GM21367 (cell line): ENCODE data around the gene YY1.
"Not testable (repeated sequence)": the region's sequence is repeated elsewhere in the genome, so short reads cannot be mapped to it uniquely, and the experiment has no call there.

ENCODE experiments used
- ATAC-seq: cut with Tn5 transposase; IDR thresholded peaks from one replicate; pipeline ENCODE4 v1.9.1; 2021; ENCODE audit not compliant: unreplicated experiment

YY1 gene

GRCh38 chr14:100295376-100296105 lies 56.6 kb downstream of the YY1 start:
- no peak for ATAC-seq

GRCh38 chr14:100296106-100296651 lies 57.2 kb downstream of the YY1 start:
- ATAC-seq = no peak

- ATAC-seq = not testable (repeated sequence)
Observed at GRCh38 chr14:100296729-100297128, 57.8 kb downstream of the YY1 start.

DNA sequence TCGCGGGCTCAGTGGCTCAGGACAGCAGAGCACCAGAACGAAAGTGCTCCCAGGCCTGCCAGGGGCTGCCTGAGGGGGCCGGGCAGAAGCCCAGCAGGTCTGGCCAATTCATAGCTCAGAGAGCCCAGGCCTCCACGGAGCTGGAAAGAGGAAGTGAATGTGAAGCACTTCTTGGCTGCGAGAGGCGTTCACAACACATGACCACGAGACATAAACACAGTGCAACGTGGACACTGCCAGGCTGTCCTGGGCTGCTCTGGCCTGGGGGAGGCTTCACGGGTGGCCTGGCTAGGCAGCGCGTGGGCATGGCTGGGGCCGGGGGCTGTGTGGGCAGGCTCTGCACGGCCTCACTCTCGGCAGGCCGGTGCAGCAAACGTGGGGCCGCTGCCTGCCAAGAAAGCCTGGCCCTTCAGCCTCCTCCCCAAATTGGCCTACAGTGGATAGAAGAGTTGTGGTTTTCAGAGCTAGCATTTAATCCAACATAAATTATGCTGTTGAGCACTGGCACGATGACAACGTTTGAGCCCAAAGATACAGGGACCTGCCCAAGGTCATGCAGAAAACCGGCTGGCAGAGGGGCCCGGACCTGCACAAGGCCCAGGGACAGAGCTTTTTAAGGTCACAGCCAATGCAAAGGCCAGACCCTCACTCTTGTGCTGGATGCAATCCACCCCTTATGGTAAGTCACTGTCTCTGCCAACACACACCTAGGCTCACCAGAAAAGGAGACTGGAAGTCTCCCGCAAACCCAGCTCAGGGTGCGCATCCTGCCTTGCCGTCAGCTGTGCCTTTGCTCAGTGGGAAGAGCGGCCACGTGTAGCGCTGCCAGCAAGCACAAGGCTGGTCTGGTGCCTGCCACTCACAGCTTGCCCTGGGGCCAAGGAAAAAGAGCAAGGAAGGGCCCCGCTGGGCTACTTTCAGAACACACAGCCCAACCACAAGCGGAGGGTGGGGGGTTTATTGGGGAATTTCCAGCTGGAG lies 58.7 kb downstream of the YY1 start:
- peak; percentile 86 for ATAC-seq

DNA sequence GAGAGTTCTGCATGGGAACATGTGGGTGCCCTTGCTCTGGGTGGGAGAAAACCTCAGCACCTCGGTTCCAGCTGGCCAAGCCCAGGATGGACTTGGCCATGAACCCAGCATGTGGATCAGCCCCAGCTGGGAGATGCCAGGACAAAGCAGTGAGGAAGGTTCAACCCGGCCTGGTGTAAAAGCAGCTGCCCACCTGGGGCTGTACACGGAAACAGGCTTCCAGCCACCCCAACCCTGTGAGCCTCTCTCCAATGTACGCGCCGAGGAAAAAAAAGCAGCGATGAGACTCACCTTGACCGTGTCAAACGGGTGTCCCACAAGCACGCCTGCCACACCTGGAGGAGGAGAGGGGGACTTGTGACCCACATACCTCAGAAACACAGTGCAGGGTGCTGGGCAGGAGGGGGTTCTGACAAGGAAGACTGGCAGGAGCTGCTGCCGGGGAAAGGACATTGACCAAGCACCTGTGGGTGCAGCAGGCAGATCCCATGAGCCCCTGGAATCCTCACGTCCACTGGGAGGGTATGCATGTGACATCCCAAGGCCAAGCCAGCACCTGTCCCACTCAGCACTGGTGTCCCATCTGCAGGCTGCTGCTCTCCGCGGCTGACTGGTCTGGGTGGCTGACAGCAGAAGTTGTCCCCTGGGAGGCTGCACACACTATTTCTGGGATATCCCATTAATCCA lies 59.8 kb downstream of the YY1 start:
- no peak for ATAC-seq

DNA sequence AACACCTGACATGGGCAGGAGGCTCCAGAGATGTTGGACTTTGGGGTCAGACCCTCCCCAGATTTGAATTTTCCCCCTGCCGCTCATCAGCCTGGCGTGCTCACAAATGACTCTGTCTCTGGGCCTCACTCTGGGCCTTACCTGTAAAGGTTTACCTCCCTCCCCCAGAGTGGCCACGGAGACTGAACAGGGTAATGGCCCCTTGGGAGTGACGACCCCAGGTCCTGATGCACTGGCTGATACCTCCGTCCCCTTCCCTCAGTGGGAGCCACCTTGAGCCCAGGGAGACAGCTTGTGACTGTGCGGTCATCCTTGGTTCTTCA lies 60.3 kb downstream of the YY1 start:
- no peak for ATAC-seq

DNA sequence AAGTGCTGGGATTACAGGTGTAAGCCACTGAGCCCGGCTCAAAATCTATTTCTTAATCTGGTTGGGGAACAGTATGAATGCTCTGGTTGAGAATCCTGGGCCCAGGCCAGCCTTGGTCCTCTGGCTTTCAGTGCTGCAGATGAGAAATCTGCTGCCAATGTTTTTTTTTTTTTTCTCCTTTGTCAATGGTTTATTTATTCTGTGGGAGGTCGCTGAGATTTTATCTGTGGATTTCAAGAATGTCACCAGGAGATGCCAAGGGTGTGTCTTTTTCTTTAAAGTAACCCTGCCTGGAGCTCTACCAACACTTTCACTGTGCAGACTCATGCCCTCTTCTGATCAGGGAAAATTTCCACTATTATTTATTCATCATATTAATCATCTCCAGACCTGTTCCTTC lies 63.7 kb downstream of the YY1 start:
- no peak for ATAC-seq

GRCh38 chr14:100303179-100303578 lies 64.2 kb downstream of the YY1 start:
- ATAC-seq = no peak

- ATAC-seq = no peak
Observed at GRCh38 chr14:100303925-100304324, 65.0 kb downstream of the YY1 start.

GRCh38 chr14:100304825-100305323 lies 65.9 kb downstream of the YY1 start:
- ATAC-seq = no peak

DNA sequence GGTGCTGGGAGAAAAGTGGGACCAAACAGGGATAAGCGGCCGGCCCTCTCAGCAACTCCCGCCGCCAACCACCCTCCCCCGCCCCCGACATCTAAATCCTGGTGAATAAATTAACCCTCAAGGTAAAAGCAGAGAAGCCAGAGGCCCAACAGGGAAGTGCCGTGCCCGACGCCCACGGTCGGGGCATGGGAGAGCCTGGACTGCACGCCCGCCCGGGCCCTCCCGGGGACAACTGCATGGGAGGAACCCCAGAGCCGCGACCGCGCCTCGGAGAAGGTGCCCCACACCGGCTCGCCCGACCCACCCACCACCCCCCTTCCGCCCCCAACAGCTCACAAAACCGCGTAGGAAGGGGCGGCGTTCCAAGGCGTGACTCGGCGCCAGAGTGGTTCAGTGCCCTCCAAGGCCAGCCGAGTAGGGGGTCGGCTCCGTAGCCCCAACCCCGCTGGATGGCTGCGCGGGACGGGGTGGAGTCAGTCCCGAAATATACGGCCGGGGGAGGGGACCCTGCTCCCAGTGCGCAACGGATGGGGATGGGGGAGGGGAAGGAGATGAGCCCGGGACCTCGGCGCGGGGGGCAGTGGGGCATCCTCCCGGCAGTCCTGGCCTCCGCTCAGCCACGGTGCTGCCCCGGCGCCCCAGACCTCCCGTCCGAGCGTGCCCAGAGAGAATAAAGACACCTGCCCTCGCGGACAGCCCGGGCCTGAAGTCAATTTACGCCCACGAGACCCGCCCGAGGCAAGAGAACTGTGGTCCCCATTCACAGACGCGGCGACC lies 66.6 kb downstream of the YY1 start:
- ATAC-seq = no peak

DNA sequence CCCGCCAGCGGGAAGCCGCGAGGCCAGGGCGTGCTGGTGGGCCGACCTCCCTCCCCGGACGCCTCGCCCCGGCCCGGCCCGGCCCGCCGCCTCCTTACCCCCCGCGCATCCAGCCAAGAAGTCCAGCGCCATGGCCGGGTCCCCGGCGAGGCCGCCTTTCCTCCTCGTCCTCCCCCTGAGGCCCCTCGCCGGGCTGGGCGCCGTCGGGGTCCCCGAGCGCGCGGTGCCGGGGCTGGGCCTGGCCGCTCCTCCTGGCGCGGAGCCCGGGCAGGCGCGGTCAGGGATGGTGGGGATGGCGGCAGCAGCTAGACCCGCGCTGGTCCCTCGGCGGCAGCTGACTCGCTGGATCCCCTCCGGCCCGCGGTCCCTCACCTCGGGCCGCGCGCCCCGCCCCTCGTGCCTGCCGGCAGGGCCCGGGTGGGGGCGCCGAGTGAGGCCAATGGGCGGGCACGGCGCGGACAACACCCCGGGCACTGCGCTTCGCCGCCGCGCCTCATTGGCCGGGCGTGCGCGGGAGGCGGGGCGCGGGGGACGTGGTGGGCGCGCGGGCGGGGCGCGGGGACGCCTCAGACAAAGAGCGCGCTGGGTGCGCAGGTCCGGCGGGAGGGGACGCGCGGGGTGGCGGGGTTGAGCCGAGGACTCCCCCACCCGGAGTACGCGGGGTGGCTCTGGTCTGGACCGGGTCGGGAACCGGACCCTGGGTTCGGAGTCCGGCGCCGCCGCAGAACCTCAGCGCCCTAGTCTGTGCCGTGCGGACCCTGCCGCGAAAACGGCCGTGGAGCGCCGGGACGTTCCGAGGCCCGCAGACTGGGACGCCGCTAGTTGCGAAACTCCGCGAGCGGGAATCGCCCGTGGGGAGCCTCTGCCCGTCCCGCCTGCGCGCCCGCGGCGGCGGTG lies 67.4 kb downstream of the YY1 start, which contains the start of gene SLC25A29:
TSS of gene SLC25A29 (minus strand) at position 344 of the 897 bp plus-strand sequence. CDS start at position 132, 212 bp downstream.
- ATAC-seq = peak; percentile 91

- no peak for ATAC-seq
Observed at GRCh38 chr14:100306998-100307765, 68.2 kb downstream of the YY1 start.

DNA sequence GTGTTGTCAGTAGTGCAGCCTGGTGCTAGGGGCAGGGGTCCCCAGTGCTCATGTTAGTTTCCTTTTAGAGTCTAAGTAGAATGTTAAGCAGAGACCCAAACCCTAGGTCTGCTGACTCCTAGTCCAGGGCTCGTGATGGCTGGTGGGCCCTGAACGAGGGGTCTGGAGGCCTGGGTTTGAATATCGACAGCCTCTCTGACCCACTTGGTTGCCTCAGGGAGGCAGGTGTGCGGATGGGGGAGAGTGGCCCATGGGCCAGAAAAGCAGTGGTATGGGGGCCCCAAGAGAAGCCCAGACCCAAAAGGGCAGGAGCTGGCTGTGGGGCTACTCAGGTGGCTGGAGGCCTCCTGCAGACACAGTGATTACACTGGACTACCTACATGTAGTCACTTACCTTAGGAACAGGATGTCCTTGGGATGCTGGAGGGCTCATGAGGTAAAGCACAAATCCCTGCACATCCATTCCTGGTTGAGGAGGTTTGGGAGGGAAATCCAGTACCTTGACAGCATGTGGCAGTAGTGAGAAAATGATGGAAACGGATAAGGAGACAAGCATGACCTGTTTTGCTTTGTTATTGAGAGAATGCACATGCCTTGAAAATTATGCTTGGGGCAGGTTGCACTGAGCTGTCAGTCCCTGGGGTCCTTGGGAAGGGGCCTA lies 69.0 kb downstream of the YY1 start:
- ATAC-seq = no peak

DNA sequence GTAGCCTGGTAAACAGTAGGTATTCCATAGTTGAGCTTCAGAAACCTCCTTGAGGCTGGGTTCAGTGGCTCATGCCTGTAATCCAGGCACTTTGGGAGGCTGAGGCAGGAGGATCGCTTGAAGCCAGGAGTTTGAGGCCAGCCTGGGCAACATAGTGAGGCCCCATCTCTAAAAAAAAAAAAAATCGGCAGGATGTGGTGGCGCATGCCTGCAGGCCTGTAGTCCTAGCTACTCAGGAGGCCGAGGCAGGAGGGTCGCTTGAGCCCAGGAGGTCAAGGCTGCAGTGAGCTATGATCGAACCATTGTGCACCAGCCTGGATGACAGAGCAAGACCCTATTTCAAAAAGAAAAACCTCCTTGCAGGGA lies 69.5 kb downstream of the YY1 start:
- ATAC-seq = not testable (repeated sequence)

DNA sequence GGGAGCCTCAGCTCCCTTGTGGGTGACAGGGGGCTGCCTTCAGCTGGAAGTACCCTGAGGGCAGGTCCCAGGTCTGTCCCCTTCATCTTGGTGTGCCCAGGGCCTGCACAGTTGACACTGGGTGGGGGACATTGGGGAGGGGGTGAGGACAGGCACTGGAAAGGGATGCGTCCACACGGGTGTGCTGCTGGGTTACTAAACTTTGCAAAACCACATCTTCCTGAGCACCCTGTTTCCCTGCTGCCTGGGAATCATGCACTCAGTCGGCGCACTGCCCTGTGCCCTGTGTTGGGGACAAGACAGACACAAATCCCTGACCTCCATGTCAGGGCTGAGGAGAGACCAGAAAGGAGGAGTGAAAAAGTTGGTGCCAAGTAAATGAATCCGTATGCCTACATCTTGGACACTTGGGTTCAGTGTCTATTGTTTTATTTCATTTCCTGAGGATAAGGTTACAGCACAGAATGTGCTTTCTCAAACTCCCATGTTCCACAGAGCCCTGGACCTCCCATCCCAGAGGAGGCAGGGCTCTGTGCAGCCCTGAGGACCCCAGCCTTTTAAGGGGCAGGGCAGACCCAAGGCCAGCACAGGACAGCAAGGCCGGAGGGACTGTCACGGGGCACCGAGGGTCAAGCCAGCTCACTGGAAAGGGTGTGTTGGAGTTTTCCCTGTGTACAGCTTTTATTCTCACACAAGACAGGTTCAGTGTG lies 70.2 kb downstream of the YY1 start:
- ATAC-seq = no peak

GRCh38 chr14:100312110-100312876 lies 73.3 kb downstream of the YY1 start:
- ATAC-seq = not testable (repeated sequence)
